WTC11 (cell line): ENCODE measurements around the gene ENHO. TPM values are rescaled to one million over a fixed set of nuclear protein-coding genes. Genes with fewer than 3 reads are reported as not detected.

Experiments used
- ATAC-seq: fragments of 200-7000 bp; cut with Tn5 transposase; 2 replicates; pipeline ENCODE4 v1.10.0; 2021; ENCODE audit warnings: mild to moderate bottlenecking, moderate library complexity
- CTCF ChIA-PET: fragments of 300-600 bp; sonication (Branson Sonifier 250); formaldehyde crosslinking; loops from one replicate; lab custom pipeline; 2021; ENCODE audit warnings: antibody characterized with exemption; lab: Charles Lee
- POLR2A ChIA-PET: fragments of 350-600 bp; sonication (Branson Sonifier 250); formaldehyde crosslinking; loops from one replicate; lab custom pipeline; 2021; ENCODE audit warnings: antibody characterized with exemption; lab: Charles Lee
- DNase-seq: peaks from one replicate; pipeline ENCODE4 v3.0.0; 2021; ENCODE audit warnings: low spot score
- H3K27ac Mint-ChIP-seq: 2 replicates; pipeline ENCODE4 v1.8.0; 2021; ENCODE audit warnings: mixed read lengths
- H3K27me3 Mint-ChIP-seq: 2 replicates; pipeline ENCODE4 v1.8.0; 2021; ENCODE audit warnings: low read depth, mild to moderate bottlenecking, moderate library complexity, mixed read lengths
- H3K36me3 Mint-ChIP-seq: 2 replicates; pipeline ENCODE4 v1.8.0; 2021; ENCODE audit warnings: mixed read lengths
- H3K4me1 Mint-ChIP-seq: 2 replicates; pipeline ENCODE4 v1.8.0; 2022; ENCODE audit warnings: mixed read lengths
- H3K4me3 Mint-ChIP-seq: 2 replicates; pipeline ENCODE4 v1.8.0; 2021; ENCODE audit warnings: mild to moderate bottlenecking, moderate library complexity, mixed read lengths
- H3K9me3 Mint-ChIP-seq: 2 replicates; pipeline ENCODE4 v1.8.0; 2021; ENCODE audit warnings: mixed read lengths
- ATF3 ChIP-seq: sonication (generic); formaldehyde crosslinking; conservative IDR thresholded peaks from 2 replicates; pipeline ENCODE4 v1.8.1; 2022; ENCODE audit warnings: mild to moderate bottlenecking, missing genetic modification reagents
- E2F4 ChIP-seq: sonication (generic); formaldehyde crosslinking; IDR thresholded peaks from 2 replicates; pipeline ENCODE4 v1.8.1; 2022; ENCODE audit warnings: low read depth, mild to moderate bottlenecking, moderate library complexity, missing genetic modification reagents, borderline replicate concordance
- E2F5 ChIP-seq: sonication (generic); formaldehyde crosslinking; IDR thresholded peaks from 2 replicates; pipeline ENCODE4 v1.8.1; 2022; ENCODE audit warnings: mild to moderate bottlenecking, moderate library complexity, missing genetic modification reagents
- ELF4 ChIP-seq: sonication (generic); formaldehyde crosslinking; IDR thresholded peaks from 2 replicates; pipeline ENCODE4 v1.8.1; 2022; ENCODE audit warnings: low read depth, mild to moderate bottlenecking, moderate library complexity, missing genetic modification reagents
- EMX1 ChIP-seq: fragments of 250-450 bp; sonication (Bioruptor Pico); IDR thresholded peaks from 2 replicates; pipeline ENCODE4 v1.8.0; 2021; ENCODE audit warnings: mild to moderate bottlenecking
- GTF2I ChIP-seq: fragments of 250-450 bp; sonication (Bioruptor Pico); conservative IDR thresholded peaks from 2 replicates; pipeline ENCODE4 v1.4.0; 2021; ENCODE audit warnings: mild to moderate bottlenecking
- HMGXB4 ChIP-seq: sonication (generic); formaldehyde crosslinking; IDR thresholded peaks from 2 replicates; pipeline ENCODE4 v1.8.1; 2023; ENCODE audit warnings: mild to moderate bottlenecking, moderate library complexity, missing genetic modification reagents
- JUN ChIP-seq: sonication (generic); formaldehyde crosslinking; IDR thresholded peaks from 2 replicates; pipeline ENCODE4 v1.8.0; 2023; ENCODE audit warnings: mild to moderate bottlenecking, missing genetic modification reagents
- MAX ChIP-seq: sonication (generic); formaldehyde crosslinking; IDR thresholded peaks from 2 replicates; pipeline ENCODE4 v1.8.0; 2022; ENCODE audit warnings: mild to moderate bottlenecking, missing genetic modification reagents
- NFYB ChIP-seq: sonication (generic); formaldehyde crosslinking; conservative IDR thresholded peaks from 2 replicates; pipeline ENCODE4 v1.8.0; 2022; ENCODE audit warnings: low read depth, missing genetic modification reagents
- NR1H2 ChIP-seq: sonication (generic); formaldehyde crosslinking; IDR thresholded peaks from 2 replicates; pipeline ENCODE4 v1.9.0; 2021; ENCODE audit warnings: mild to moderate bottlenecking, moderate library complexity, missing genetic modification reagents
- PRRX2 ChIP-seq: fragments of 250-450 bp; sonication (Bioruptor Pico); IDR thresholded peaks from 2 replicates; pipeline ENCODE4 v1.8.0; 2021; ENCODE audit warnings: mild to moderate bottlenecking
- RORB ChIP-seq: fragments of 250-450 bp; sonication (Bioruptor Pico); IDR thresholded peaks from 2 replicates; pipeline ENCODE4 v1.9.0; 2021; ENCODE audit warnings: mild to moderate bottlenecking
- STAT6 ChIP-seq: sonication (generic); formaldehyde crosslinking; conservative IDR thresholded peaks from 2 replicates; pipeline ENCODE4 v1.8.1; 2023; ENCODE audit warnings: mild to moderate bottlenecking, low read depth, missing genetic modification reagents, moderate library complexity
- TCF7 ChIP-seq: sonication (generic); formaldehyde crosslinking; IDR thresholded peaks from 2 replicates; pipeline ENCODE4 v1.8.0; 2022; ENCODE audit warnings: mild to moderate bottlenecking, low read depth, missing genetic modification reagents, moderate library complexity
- USF1 ChIP-seq: sonication (generic); formaldehyde crosslinking; IDR thresholded peaks from 2 replicates; pipeline ENCODE4 v1.8.0; 2022; ENCODE audit warnings: mild to moderate bottlenecking, missing genetic modification reagents
- ZNF512 ChIP-seq: sonication (generic); formaldehyde crosslinking; IDR thresholded peaks from 2 replicates; pipeline ENCODE4 v1.8.1; 2022; ENCODE audit warnings: missing genetic modification reagents, borderline replicate concordance
- total RNA-seq: library from RNA; stranded (reverse); gene quantifications from 3 replicates; pipeline ENCODE4 v1.2.3, GENCODE V29; 2021

The ENHO gene
- total RNA-seq, 1 experiment from 2014 or later = 28.3 TPM

GRCh38 chr9:34502471-34502870 lies 20.3 kb downstream of the ENHO start:
- no peak for DNase-seq
- H3K27ac Mint-ChIP-seq = no peak overlapping the region
- ATAC-seq = no peak
- no peak overlapping the region for H3K4me3 Mint-ChIP-seq
- H3K9me3 Mint-ChIP-seq = no peaks in the 10 kb centered on the region
- TF ChIP-seq USF1 (no peak), E2F5 (CRISPR knock-in tag) (no peak), NR1H2 (CRISPR knock-in tag) (no peak), EMX1 (CRISPR knock-in tag) (no peak), ZNF512 (no peak), NFYB (CRISPR knock-in tag) (no peak), ELF4 (no peak), ATF3 (no peak), GTF2I (no peak), RORB (CRISPR knock-in tag) (no peak), PRRX2 (CRISPR knock-in tag) (no peak), TCF7 (CRISPR knock-in tag) (no peak), STAT6 (CRISPR knock-in tag) (no peak), HMGXB4 (no peak), MAX (CRISPR knock-in tag) (no peak), JUN (no peak), E2F4 (no peak)
- TF ChIP-seq, all 79 proteins: peak for 0
- H3K36me3 Mint-ChIP-seq = no peaks in the 10 kb centered on the region
- peaks cover 4% of the 10 kb centered on the region; the same call in 1 of the 2 replicates for H3K27me3 Mint-ChIP-seq
- ChIA-PET POLR2A (no interaction called here), CTCF (interaction anchor here (0.7 to 3.6 kb wide), 24 partner anchors 8 to 127 kb away, joined by 3 to 41 read pairs (median 4); partner anchors contain the start of genes DNAI1, ENHO and FAM219A)
- H3K4me1 Mint-ChIP-seq = peaks cover 12% of the 10 kb centered on the region
